HEK293T (cell line): ENCODE data around the gene MYLK3.

Experiments used
- CTCF ChIA-PET: fragments of 350-600 bp; formaldehyde crosslinking; extraction: SDS; loops from one replicate; lab custom pipeline; 2021; ENCODE audit warnings: antibody characterized with exemption, inconsistent platforms; lab: Yijun Ruan, JAX
- POLR2A ChIA-PET: fragments of 350-600 bp; formaldehyde crosslinking; extraction: SDS; loops from one replicate; lab custom pipeline; 2020; ENCODE audit warnings: antibody characterized with exemption, inconsistent platforms; lab: Yijun Ruan, JAX
- DNase-seq: peaks from one replicate; pipeline ENCODE4 v3.0.0; 2012; ENCODE audit warnings: mixed read lengths; ENCODE audit errors: extremely low spot score
- ARNT ChIP-seq: fragments of 450-650 bp; IDR thresholded peaks from 2 replicates; pipeline ENCODE4 v1.6.1; 2017; ENCODE audit warnings: mild to moderate bottlenecking
- BHLHE40 ChIP-seq: fragments of 450-650 bp; IDR thresholded peaks from 2 replicates; pipeline ENCODE4 v1.6.1; 2016; ENCODE audit warnings: mild to moderate bottlenecking, moderate library complexity, borderline replicate concordance
- CTBP1 ChIP-seq: fragments of 450-650 bp; IDR thresholded peaks from 2 replicates; pipeline ENCODE4 v1.6.1; 2016; ENCODE audit warnings: borderline replicate concordance
- ELF4 ChIP-seq: fragments of 450-650 bp; IDR thresholded peaks from 2 replicates; pipeline ENCODE4 v1.6.1; 2017; ENCODE audit warnings: antibody characterized with exemption
- FOXA1 ChIP-seq: fragments of 450-650 bp; IDR thresholded peaks from 2 replicates; pipeline ENCODE4 v1.6.1; 2016; ENCODE audit warnings: mild to moderate bottlenecking
- FOXK2 ChIP-seq: fragments of 450-650 bp; IDR thresholded peaks from 2 replicates; pipeline ENCODE4 v1.6.1; 2016; ENCODE audit warnings: mild to moderate bottlenecking
- FOXM1 ChIP-seq: fragments of 450-650 bp; IDR thresholded peaks from 2 replicates; pipeline ENCODE4 v1.6.1; 2017; ENCODE audit warnings: mild to moderate bottlenecking, borderline replicate concordance
- HDGF ChIP-seq: fragments of 450-650 bp; IDR thresholded peaks from 2 replicates; pipeline ENCODE4 v1.6.1; 2017; ENCODE audit warnings: antibody characterized with exemption, borderline replicate concordance
- L3MBTL2 ChIP-seq: fragments of 450-650 bp; conservative IDR thresholded peaks from 2 replicates; pipeline ENCODE4 v1.6.1; 2016; ENCODE audit warnings: mild to moderate bottlenecking
- LEF1 ChIP-seq: fragments of 450-650 bp; IDR thresholded peaks from 2 replicates; pipeline ENCODE4 v1.6.1; 2017; ENCODE audit warnings: mild to moderate bottlenecking, borderline replicate concordance
- NFRKB ChIP-seq: fragments of 450-650 bp; IDR thresholded peaks from 2 replicates; pipeline ENCODE4 v1.6.1; 2016; ENCODE audit warnings: mild to moderate bottlenecking, moderate library complexity
- SP1 ChIP-seq: fragments of 450-650 bp; IDR thresholded peaks from 2 replicates; pipeline ENCODE4 v1.6.1; 2017
- SUZ12 ChIP-seq: fragments of 450-650 bp; IDR thresholded peaks from 2 replicates; pipeline ENCODE4 v1.6.1; 2016; ENCODE audit warnings: mild to moderate bottlenecking
- TARDBP ChIP-seq: fragments of 450-650 bp; IDR thresholded peaks from 2 replicates; pipeline ENCODE4 v1.6.1; 2016
- ZNF384 ChIP-seq: fragments of 450-650 bp; IDR thresholded peaks from 2 replicates; pipeline ENCODE4 v1.6.1; 2016
- TF ChIP-seq, protein P1 (sequence below): fragments of 450-650 bp; IDR thresholded peaks from 2 replicates; pipeline ENCODE4 v1.6.1; 2016

MYLK3 gene

GRCh38 chr16:46753015-46753414 lies 4.9 kb upstream of the MYLK3 start:
- POLR2A ChIA-PET: no interaction called here
- TF ChIP-seq ARNT: no peak
- no peak for TF ChIP-seq LEF1
- no peak for TF ChIP-seq FOXM1
- TF ChIP-seq, protein P1, sequence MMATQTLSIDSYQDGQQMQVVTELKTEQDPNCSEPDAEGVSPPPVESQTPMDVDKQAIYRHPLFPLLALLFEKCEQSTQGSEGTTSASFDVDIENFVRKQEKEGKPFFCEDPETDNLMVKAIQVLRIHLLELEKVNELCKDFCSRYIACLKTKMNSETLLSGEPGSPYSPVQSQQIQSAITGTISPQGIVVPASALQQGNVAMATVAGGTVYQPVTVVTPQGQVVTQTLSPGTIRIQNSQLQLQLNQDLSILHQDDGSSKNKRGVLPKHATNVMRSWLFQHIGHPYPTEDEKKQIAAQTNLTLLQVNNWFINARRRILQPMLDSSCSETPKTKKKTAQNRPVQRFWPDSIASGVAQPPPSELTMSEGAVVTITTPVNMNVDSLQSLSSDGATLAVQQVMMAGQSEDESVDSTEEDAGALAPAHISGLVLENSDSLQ: no peak
- TF ChIP-seq HDGF: no peak
- TF ChIP-seq ELF4: no peak
- TF ChIP-seq TARDBP: no peak
- no peak for TF ChIP-seq CTBP1
- no peak for TF ChIP-seq SUZ12
- no peak for TF ChIP-seq L3MBTL2
- no peak for TF ChIP-seq FOXA1
- TF ChIP-seq FOXK2: no peak
- TF ChIP-seq NFRKB: no peak
- no peak for TF ChIP-seq BHLHE40
- TF ChIP-seq ZNF384: no peak
- no peak for TF ChIP-seq SP1
- CTCF ChIA-PET: no interaction called here
- no peak for DNase-seq

DNA sequence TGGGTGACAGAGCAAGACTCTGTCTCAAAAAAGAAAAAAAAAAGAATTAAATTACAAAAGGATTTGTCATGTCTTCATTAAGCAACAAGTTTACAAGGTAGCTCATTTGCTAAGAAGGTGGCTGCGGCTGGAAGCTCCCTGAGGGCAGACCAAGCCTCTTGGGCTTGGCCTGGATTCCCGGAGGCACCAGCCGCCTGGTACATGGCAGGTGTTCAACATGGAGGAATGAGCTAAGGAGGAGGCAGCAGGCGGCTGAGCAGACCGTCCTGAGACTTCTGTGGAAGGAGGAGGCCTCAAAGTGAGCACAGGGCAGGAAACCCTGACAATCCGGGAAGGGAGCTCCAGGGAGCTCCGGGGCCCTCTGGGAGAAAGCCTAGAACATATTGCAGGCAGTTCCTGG lies 3.2 kb upstream of the MYLK3 start:
- CTCF ChIA-PET: no interaction called here
- no peak for DNase-seq
- POLR2A ChIA-PET: no interaction called here
- no peak for TF ChIP-seq FOXM1
- no peak for TF ChIP-seq ZNF384
- no peak for TF ChIP-seq FOXA1
- TF ChIP-seq CTBP1: no peak
- TF ChIP-seq SUZ12: no peak

- CTCF ChIA-PET: no interaction called here
These were observed 896 bp upstream of the MYLK3 start for GRCh38 chr16:46748775-46749705.

DNA sequence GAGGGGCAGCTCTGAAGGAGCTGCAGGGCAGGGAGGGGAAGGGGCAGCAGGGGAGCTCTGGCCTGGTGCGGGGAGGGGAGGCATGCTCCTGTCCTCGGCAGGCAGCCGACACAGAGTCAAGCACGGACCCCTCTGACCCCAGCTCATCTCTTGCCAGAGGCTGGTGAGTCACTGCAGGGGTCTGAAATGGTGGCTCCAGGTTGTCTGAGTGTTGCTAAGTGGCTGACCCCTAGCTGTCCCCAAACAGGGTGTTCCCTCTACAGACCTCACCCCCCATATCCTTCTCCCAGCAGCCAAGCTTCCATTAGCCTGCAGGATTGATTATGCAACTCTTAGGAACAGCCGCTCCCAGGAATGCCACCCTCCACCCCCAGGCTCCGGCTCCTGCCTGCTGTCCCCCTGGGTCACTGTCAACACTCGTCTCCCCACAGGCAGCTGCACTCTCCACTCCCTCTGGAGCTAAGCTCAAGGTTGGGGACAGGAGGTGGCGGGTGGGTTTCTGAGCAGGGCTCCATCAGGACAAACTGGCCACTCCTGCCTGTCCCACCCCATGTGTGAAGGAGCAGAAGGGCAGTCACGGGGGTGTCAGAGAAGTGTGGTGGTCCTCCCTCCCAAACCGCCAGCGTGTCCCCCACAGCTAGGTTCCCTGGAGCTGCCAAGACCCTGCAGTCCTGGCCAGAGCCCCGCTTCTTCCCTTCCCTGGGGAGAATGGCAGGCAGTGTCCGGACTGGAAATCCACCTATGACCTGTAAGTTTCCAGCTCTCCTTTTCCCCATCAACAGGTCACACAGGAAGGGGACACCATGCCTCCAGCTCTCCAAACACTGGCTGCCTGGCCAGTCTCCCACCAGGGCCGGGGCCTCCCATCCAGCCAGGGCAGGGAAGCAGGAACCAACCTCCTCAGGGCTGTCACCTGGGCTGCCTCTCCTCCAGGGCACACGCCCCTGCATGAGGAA lies 1.0 kb downstream of the MYLK3 start:
- ChIA-PET POLR2A (interaction anchor here (1.6 kb wide), 1 partner anchor 43 kb away, joined by 8 read pairs; no protein-coding TSS in a partner anchor), CTCF (no interaction called here)
- peak; percentile 4 for DNase-seq
- no peak for TF ChIP-seq FOXA1
- no peak for TF ChIP-seq SUZ12

More at GRCh38 chr16:46748775-46749705, 896 bp upstream of the MYLK3 start:
- POLR2A ChIA-PET: no interaction called here
- no peak for DNase-seq
- TF ChIP-seq L3MBTL2 (no peak), ZNF384 (no peak), CTBP1 (no peak), FOXK2 (no peak), HDGF (no peak), TARDBP (no peak)

DNA sequence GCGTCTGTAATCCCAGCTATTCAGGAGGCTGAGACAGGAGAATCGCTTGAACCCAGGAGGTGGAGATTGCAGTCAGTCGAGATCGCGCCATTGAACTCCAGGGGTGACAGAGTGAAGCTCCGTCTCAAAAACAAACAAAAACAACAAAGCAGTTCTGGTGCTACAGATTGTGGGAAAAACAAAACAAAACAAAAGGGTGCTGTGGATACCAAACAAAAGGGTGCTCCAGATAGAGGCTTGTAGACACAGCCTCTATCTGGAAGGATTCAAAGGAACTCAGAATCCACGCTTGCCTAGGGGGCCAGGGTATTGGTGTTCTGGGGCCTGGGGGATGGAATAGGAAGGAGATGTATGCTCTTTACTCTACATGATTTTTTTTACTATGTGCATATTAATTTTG lies 2.5 kb downstream of the MYLK3 start:
- POLR2A ChIA-PET: no interaction called here
- DNase-seq: no peak
- CTCF ChIA-PET: no interaction called here
- no peak for TF ChIP-seq FOXK2
- TF ChIP-seq TARDBP: no peak
- no peak for TF ChIP-seq L3MBTL2
- no peak for TF ChIP-seq LEF1
- no peak for TF ChIP-seq ELF4
- TF ChIP-seq ARNT: no peak
- TF ChIP-seq NFRKB: no peak
- TF ChIP-seq, protein P1: no peak
- TF ChIP-seq CTBP1: no peak
- no peak for TF ChIP-seq FOXA1
- TF ChIP-seq HDGF: no peak

GRCh38 chr16:46743232-46743719 lies 4.9 kb downstream of the MYLK3 start:
- ChIA-PET CTCF (interaction anchor here (0.7 kb wide), 1 partner anchor 22 kb away, joined by 3 read pairs; no protein-coding TSS in a partner anchor), POLR2A (no interaction called here)
- DNase-seq: no peak
- no peak for TF ChIP-seq FOXA1
- TF ChIP-seq ARNT: no peak
- no peak for TF ChIP-seq SP1
- TF ChIP-seq ZNF384: no peak
- no peak for TF ChIP-seq NFRKB
- TF ChIP-seq, protein P1: no peak
- TF ChIP-seq CTBP1: no peak
- no peak for TF ChIP-seq TARDBP
- TF ChIP-seq SUZ12: no peak
- TF ChIP-seq LEF1: no peak
- no peak for TF ChIP-seq FOXM1
- TF ChIP-seq HDGF: no peak
- no peak for TF ChIP-seq L3MBTL2
- TF ChIP-seq BHLHE40: no peak
- TF ChIP-seq FOXK2: no peak
- no peak for TF ChIP-seq ELF4
